Spinal cord (tissue), 10 donors: ENCODE results near the gene ADRA2B. TPM values are rescaled to one million over a fixed set of nuclear protein-coding genes. Genes with fewer than 3 reads are reported as not detected.

Source experiments
- DNase-seq, 6 donors: peaks; one replicate each; pipeline versions ENCODE4 v3.0.0 to v3.0.0-alpha.2; 2013 to 2015; ENCODE audit warnings: low spot score in 6 of 6, low read depth in 4 of 6
- H3K27ac ChIP-seq: one replicate; pipeline ENCODE4 v1.5.1; 2013; ENCODE audit warnings: low read depth, low read length, control low read depth
- H3K27me3 ChIP-seq: one replicate; pipeline ENCODE4 v1.6.1; 2013; ENCODE audit warnings: low read length; ENCODE audit not compliant: control insufficient read depth, insufficient read depth
- H3K36me3 ChIP-seq: one replicate; pipeline ENCODE4 v1.6.1; 2013; ENCODE audit warnings: low read length; ENCODE audit not compliant: control insufficient read depth, insufficient read depth
- H3K4me1 ChIP-seq: one replicate; pipeline ENCODE4 v1.6.1; 2013; ENCODE audit warnings: low read length; ENCODE audit not compliant: control insufficient read depth, insufficient read depth
- H3K4me3 ChIP-seq: one replicate; pipeline ENCODE4 v1.5.1; 2013; ENCODE audit warnings: low read depth, low read length, control low read depth
- H3K9me3 ChIP-seq: one replicate; pipeline ENCODE4 v1.6.1; 2013; ENCODE audit warnings: low read length; ENCODE audit not compliant: control insufficient read depth, insufficient read depth
- WGBS: methylation state at CpG from one replicate; pipeline ENCODE4 v1.1.5; 2013; ENCODE audit warnings: missing lambda C conversion rate; ENCODE audit not compliant: insufficient coverage; 5-methylcytosine and 5-hydroxymethylcytosine counted together
- polyA plus RNA-seq, 2 donors: library from polyadenylated mRNA; unstranded; fragments of 120-200 nt; gene quantifications; one replicate each; pipeline ENCODE4 v1.2.1, GENCODE V29; 2013; ENCODE audit not compliant: insufficient read length in 2 of 2
- total RNA-seq, 2 donors: library from RNA; depleted of rRNA in 1 of 2; stranded (reverse); fragments of 120-200 nt in 1 of 2; fragments of >200 nt in 1 of 2; gene quantifications; one replicate each; pipeline versions ENCODE4 v1.2.3 to v1.2.4, GENCODE V29; 2013 to 2014
- donor health status: healthy.

The ADRA2B gene
- total and polyA plus RNA-seq, 4 donors: 0.25 to 0.88 (median 0.61) TPM

DNA sequence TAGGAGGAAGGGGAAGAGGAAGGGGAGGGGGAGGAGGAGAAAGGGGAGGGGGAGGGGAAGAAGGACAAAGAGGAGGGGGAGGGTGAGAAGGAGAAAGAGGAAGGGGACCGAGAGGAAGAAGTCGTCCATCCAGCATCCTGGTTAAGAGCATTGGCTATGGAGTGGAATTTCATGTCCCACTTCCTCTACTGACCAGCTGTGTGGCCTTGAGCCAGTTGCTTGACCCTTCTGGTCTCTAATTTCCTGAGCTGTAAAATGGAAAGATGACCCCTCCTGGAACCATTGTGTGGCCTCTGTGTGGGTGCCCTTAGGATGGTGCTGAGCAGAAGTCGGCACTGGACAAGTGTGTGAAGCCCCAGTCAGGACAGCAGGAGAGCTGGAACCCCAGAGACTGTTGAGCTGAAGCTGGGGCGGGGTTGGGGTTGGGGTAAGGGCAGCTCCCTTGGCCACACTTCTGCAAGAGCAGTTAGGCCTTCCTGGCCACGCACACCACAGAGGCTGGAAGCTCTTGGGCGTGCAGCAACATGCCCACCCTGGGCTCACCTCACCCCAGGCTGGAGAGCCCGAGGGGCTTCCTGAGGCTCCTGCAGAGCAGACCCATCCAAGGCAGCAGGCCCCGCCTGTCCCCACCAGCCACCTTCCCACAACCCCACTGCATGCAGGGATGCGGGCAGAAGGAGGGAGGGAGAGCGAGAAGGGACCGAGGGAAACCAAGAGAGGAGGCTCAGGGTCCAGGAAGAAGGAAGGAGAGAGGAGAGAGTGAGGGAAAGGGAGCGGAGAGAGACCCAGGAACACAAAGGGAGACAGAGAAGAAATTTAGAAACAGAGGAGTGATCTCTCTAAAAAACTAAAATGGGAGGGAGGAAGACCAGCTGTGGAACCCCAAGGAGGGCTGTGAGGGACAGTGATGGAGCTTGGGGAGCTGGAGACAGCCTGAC lies 16.2 kb downstream of the ADRA2B start:
- Histone ChIP-seq H3K27ac (no peak overlapping the region), H3K9me3 (peaks cover 3% of the 10 kb centered on the region), H3K27me3 (no peaks in the 10 kb centered on the region), H3K4me3 (no peak overlapping the region), H3K4me1 (peaks cover 4% of the 10 kb centered on the region), H3K36me3 (no peaks in the 10 kb centered on the region)
- no peak for DNase-seq
- 61% methylated on average over 8 of the region's 12 CpGs for WGBS

DNA sequence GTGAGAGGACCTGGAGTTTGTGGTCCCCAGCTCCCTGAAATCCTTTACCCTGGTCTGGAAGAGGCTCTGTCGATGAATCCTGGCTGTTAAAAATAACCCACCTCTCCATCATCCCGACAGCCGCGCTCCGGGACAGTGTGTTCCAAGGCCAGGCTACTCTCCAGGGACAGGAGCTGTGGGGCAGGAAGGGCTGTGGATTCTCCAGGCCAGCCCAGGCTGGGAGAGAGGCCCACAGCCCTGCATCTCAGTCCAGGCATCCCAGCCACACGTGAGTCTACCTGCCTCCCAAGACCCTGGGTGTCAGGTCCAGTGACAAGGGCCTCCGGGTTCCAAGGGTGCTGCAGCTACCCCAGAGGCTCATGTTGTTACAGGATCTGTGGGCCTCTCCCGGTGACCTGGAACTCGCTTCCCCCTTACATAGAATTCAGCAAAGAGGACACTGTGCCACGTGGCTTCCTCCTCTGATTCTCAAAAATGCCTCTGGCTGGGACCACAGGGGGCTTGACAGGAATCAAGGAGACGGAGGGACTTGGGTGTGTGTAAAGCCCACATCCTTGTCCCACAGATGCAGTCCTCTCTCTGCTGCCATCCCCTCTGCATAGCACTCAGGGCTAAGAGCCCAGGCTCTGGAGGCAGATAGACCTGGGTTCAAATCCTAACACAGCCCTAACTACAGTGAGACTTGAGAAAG lies 17.3 kb downstream of the ADRA2B start:
- WGBS: 84% methylated on average over 7 of the region's 11 CpGs
- no peak overlapping the region for H3K4me3 ChIP-seq
- no peaks in the 10 kb centered on the region for H3K27me3 ChIP-seq
- no peak overlapping the region for H3K27ac ChIP-seq
- H3K36me3 ChIP-seq: no peaks in the 10 kb centered on the region
- no peaks in the 10 kb centered on the region for H3K9me3 ChIP-seq
- DNase-seq: no peak
- H3K4me1 ChIP-seq: no peaks in the 10 kb centered on the region

DNA sequence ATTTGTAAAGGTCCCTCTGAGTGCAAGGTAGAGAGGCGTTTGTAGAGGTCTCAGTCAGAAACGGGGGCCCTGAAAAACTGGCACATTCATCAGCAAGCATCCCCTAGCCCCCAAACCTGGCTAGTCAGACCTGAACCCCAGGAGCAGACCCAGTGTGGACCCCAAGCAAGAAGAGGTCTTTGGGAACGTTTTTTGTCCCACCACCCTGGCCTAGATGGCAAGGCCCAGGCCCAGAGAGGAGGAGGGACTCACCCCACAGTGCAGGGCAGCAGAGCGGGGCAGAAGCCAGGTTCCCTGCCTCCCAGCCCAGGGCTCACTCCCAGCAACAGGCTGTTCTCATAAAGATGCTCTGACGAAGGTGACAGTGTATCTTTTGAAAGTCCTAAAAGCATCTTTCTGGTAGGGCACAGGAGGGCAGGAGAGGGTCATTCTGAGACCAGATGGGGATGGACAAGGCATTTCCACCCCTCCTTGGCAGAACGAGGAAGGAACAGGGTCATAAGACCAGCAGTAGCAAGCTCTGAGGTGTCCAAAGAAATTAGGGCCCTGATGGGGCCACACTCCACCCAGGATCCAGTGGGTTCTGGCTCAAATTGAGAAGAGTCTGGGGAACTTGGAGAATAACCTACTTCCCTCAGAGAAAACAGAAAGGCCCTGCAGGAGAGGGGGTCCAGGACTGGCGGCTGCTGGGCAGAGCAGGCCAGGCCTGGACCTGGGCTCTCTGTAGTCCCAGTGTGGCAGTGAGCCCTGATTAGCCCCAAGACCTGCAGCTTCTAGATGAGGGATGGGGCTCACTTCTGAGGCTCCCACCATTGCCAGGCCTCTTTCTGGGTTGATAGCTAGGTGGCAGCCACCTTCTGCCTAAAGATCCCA lies 18.2 kb downstream of the ADRA2B start:
- 70% methylated on average over 6 of the region's 7 CpGs for whole genome bisulfite sequencing
- H3K4me1 ChIP-seq: no peaks in the 10 kb centered on the region
- H3K4me3 ChIP-seq: no peak overlapping the region
- no peak for DNase-seq
- no peaks in the 10 kb centered on the region for H3K9me3 ChIP-seq
- H3K36me3 ChIP-seq: no peaks in the 10 kb centered on the region
- no peak overlapping the region for H3K27ac ChIP-seq
- H3K27me3 ChIP-seq: no peaks in the 10 kb centered on the region

DNA sequence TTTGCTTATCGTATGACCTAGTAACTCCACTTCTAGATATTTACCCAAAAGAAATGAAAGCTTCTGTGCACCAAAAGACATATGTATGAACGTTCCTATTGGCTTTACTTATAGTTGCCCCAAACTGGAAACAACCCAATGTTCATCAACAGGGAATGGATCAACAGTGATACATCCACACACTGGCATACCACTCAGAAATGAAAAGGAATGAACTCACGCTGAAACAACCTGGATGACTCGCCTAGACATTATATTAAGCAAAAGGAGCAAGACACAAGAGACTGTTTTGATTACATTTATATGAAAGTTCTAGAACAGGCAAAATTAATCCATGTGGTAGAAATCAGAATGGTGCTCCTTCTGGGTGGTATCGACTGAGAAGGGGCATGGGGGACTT lies 18.9 kb downstream of the ADRA2B start:
- H3K4me1 ChIP-seq: no peaks in the 10 kb centered on the region
- H3K9me3 ChIP-seq: no peaks in the 10 kb centered on the region
- no peak overlapping the region for H3K27ac ChIP-seq
- H3K27me3 ChIP-seq: no peaks in the 10 kb centered on the region
- no peaks in the 10 kb centered on the region for H3K36me3 ChIP-seq
- no peak for DNase-seq
- 95% methylated on average over 4 of the region's 5 CpGs for WGBS
- H3K4me3 ChIP-seq: no peak overlapping the region

DNA sequence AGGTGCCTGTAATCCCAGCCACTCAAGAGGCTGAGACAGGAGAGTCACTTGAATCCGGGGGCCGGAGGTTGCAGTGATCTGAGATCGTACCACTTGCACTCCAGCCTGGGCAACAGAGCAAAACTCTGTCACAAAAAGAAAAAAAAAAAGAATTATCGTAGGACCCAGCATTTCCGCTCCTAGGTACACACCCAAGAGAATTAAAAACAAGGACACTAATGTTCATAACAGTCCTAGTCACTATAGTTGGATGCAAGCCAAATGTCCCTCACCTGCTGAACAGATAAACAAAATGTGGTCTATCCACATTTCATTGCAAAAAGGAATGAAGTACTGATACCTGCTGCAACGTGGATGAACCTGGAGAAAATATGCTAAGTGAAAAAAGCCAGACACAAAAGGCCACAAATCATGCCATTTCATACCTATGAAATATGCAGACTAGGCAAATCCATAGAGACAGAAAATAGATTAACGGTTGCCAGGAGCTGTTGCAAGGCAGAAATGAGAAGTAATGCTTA lies 21.2 kb downstream of the ADRA2B start:
- no peak overlapping the region for H3K4me3 ChIP-seq
- H3K27me3 ChIP-seq: no peaks in the 10 kb centered on the region
- peaks cover 13% of the 10 kb centered on the region for H3K4me1 ChIP-seq
- WGBS: 94% methylated on average over 2 of the region's 7 CpGs
- DNase-seq: no peak
- no peaks in the 10 kb centered on the region for H3K36me3 ChIP-seq
- no peaks in the 10 kb centered on the region for H3K9me3 ChIP-seq
- no peak overlapping the region for H3K27ac ChIP-seq

DNA sequence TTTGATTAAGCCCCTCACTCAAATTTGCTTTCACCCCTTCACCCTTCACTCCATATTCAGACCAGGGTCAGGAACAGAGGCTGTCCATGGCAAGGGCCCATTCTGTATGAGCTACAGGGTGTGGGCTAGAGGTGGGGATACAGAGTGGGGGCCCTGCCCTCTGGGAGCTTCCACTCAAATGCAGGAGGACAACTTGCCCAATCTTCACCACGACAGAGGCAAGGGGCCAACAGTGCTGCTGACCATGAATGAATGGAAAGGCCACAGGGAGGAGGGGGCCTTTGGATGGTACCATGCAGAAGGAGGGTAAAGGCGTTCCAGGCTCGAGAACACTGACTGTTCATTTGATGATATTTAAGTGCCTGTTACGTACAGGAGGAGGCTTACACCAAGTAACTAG lies 22.8 kb downstream of the ADRA2B start:
- H3K27ac ChIP-seq: no peak overlapping the region
- no peaks in the 10 kb centered on the region for H3K27me3 ChIP-seq
- H3K36me3 ChIP-seq: no peaks in the 10 kb centered on the region
- H3K9me3 ChIP-seq: no peaks in the 10 kb centered on the region
- WGBS: 86% methylated on average over 4 of the region's 4 CpGs
- DNase-seq: no peak
- H3K4me3 ChIP-seq: no peak overlapping the region
- H3K4me1 ChIP-seq: peaks cover 27% of the 10 kb centered on the region

DNA sequence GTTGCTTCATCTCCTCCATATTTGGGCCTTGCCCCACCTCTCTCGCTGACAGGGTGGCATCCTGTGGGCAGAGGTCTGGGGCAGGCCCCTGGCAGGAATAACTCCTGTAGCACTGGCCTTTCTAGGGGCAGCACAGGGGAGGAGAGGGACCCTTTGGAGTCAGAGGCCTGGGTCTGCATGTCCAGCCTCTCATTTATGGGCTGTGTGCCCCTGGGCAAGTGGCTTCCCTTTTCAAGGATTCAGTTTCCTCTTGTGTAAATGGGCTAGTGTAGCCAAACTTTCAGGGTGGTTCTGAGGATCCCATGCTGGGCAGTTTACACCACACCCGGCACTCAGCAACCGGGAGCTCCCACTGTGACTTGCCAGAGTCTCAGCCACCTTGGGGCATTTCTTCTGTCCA lies 23.4 kb downstream of the ADRA2B start:
- no peaks in the 10 kb centered on the region for H3K36me3 ChIP-seq
- no peak overlapping the region for H3K27ac ChIP-seq
- 97% methylated on average over 3 of the region's 3 CpGs for WGBS
- no peaks in the 10 kb centered on the region for H3K27me3 ChIP-seq
- no peak for DNase-seq
- no peaks in the 10 kb centered on the region for H3K9me3 ChIP-seq
- no peak overlapping the region for H3K4me3 ChIP-seq
- H3K4me1 ChIP-seq: peaks cover 27% of the 10 kb centered on the region

DNA sequence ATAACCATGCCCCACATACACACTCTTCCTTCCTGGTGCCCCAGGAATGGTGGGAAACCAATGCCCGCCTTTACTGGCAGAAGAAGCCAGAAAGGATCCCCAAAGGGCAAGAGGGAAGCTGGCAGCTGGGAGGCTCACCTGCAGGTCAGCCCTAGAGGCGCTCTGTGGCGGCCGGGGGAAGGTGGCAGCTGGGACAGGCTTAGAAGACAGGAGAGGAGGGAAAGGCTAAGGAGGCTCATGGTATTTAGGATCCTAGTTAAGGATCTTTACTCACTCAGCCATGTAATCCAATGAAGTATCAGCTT lies 23.8 kb downstream of the ADRA2B start:
- H3K4me3 ChIP-seq: no peak overlapping the region
- H3K27ac ChIP-seq: no peak overlapping the region

DNA sequence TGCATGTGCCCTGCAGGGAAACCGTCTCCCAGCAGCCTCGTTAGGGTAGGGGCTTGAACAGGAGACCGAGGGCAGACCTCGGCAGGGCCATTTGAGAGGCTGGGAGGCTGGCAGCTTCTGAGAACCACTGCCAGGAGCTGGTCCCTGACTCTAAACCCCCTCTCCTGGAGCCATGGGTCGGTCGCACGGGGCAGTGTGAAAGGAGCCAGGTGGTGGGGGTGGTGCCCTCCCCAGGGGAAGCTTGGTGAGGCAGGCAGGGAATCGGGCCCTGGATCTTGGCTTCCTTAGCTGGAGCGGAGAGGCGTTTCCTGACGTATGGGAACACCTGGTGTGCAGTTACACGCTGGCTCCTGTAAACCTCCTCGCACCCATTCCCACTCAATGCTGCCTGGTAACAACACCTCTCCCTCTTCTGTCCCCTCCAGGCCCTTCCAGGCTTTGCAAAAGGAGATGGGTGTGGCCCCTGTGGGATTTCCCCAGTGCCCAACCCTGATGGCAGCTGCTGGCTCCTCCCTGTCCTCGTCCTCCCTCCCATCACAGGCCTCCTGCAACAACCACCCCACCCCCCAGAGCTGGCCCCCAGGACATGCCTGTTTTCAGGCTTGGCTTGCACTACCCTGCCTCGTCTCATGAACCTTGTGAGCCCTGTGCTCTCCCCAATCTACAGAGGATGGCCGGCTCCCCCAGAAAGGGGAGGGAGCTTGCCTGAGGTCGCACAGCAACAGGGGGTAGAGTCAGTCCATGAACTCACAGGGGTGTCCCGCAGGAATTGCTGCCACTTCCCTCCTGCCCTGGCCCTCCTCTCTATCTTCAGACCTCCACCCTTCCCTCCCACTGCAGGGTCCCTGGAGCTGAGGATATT lies 24.4 kb downstream of the ADRA2B start:
- no peaks in the 10 kb centered on the region for H3K9me3 ChIP-seq
- H3K27me3 ChIP-seq: no peaks in the 10 kb centered on the region
- peaks cover 27% of the 10 kb centered on the region for H3K4me1 ChIP-seq
- no peaks in the 10 kb centered on the region for H3K36me3 ChIP-seq
- no peak overlapping the region for H3K4me3 ChIP-seq
- H3K27ac ChIP-seq: no peak overlapping the region
- DNase-seq: no peak
- WGBS: 69% methylated on average over 11 of the region's 18 CpGs

More for the DNA sequence above, 23.8 kb downstream of the ADRA2B start:
- DNase-seq: no peak
- no peaks in the 10 kb centered on the region for H3K36me3 ChIP-seq
- H3K27me3 ChIP-seq: no peaks in the 10 kb centered on the region
- WGBS: 93% methylated on average over 3 of the region's 4 CpGs
- no peaks in the 10 kb centered on the region for H3K9me3 ChIP-seq
- peaks cover 27% of the 10 kb centered on the region for H3K4me1 ChIP-seq
